Naive thymus-derived CD8-positive, alpha-beta T cell (primary cell): Measurements from ENCODE around the gene PRPS1. TPM values are rescaled to one million over a fixed set of nuclear protein-coding genes. Genes with fewer than 3 reads are reported as not detected.

ENCODE experiments used
- ATAC-seq, 2 donors: fragments of 150-1000 bp; cut with Tn5 transposase in 1 of 2; sonication (Bioruptor Pico), chemical (Tn5 transposase) in 1 of 2; 1 replicate in 1 of 2; 2 replicates in 1 of 2; pipeline ENCODE4 v1.10.0; 2021; ENCODE audit warnings: mild to moderate bottlenecking in 2 of 2, moderate library complexity in 2 of 2
- POLR2A ChIA-PET: fragments of 350-600 bp; sonication (Branson Sonifier 250); formaldehyde crosslinking; loops from one replicate; lab custom pipeline; 2021; ENCODE audit warnings: antibody characterized with exemption; lab: Charles Lee
- DNase-seq, 10 donors: peaks; one replicate each; pipeline versions ENCODE4 v3.0.0 to v3.0.0-alpha.2; 2020 to 2022
- H3K27ac Mint-ChIP-seq, 10 donors: one replicate each; pipeline ENCODE4 v1.8.0; 2020 to 2022; ENCODE audit warnings: mild to moderate bottlenecking in 10 of 10, mixed read lengths in 10 of 10, moderate library complexity in 4 of 10, inconsistent platforms in 1 of 10
- H3K27me3 Mint-ChIP-seq, 5 donors: one replicate each; pipeline ENCODE4 v1.8.0; 2021 to 2022; ENCODE audit warnings: mixed read lengths in 5 of 5
- H3K36me3 Mint-ChIP-seq, 3 donors: one replicate each; pipeline ENCODE4 v1.8.0; 2020 to 2022; ENCODE audit warnings: mixed read lengths in 3 of 3, mild to moderate bottlenecking in 2 of 3, inconsistent platforms in 1 of 3
- H3K4me1 Mint-ChIP-seq, 4 donors: one replicate each; pipeline ENCODE4 v1.8.0; 2021 to 2022; ENCODE audit warnings: mixed read lengths in 4 of 4
- H3K4me3 Mint-ChIP-seq, 10 donors: one replicate each; pipeline ENCODE4 v1.8.0; 2020 to 2022; ENCODE audit warnings: mild to moderate bottlenecking in 10 of 10, mixed read lengths in 10 of 10, moderate library complexity in 6 of 10, inconsistent platforms in 1 of 10
- H3K9me3 Mint-ChIP-seq, 9 donors: one replicate each; pipeline ENCODE4 v1.8.0; 2020 to 2022; ENCODE audit warnings: mixed read lengths in 9 of 9, mild to moderate bottlenecking in 3 of 9, inconsistent platforms in 1 of 9, moderate library complexity in 1 of 9
- polyA plus RNA-seq, 3 donors: library from polyadenylated mRNA; unstranded; fragments of 300-500 nt; fragmentation: Illumina TruSeq; gene quantifications; one replicate each; pipeline ENCODE4 v1.2.3, GENCODE V29; 2021
- total RNA-seq, 8 experiments: library from RNA in 2 of 8; stranded (reverse) in 2 of 8; gene quantifications; one replicate each; pipeline ENCODE4 v1.2.3 and lab custom pipeline; 2021 to 2026

PRPS1 gene
- total and polyA plus RNA-seq, 5 experiments from 2014 or later, result 53.8 to 66.3 (median 61.6) TPM

DNA sequence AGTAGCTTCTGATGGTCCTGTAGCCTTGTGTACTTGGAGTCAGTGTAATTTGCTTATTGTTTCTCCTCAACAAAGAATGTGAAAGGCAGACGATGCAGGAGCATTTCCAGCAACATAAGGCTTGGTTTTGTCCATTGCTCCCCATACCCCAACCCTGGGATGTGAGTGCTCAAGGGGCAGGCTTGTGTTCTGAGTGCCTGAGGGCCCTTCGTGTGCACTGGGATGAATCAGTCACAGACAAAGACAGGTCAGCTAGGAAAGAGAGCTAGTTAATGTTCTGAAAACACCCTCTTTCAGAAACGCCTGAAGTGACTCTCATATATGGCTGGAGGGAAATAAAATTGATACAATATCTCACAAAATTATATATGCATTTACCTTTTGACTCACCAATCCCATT is 59.1 kb downstream of the PRPS1 start:
- H3K36me3 Mint-ChIP-seq, result no peaks in the 10 kb centered on the region
- DNase-seq (no peak), ATAC-seq (no peak)
- H3K4me3 Mint-ChIP-seq, result no peak overlapping the region
- POLR2A ChIA-PET, result interaction anchor here (1.6 to 18.2 kb wide), 3 partner anchors 10 to 27 kb away, joined by 7 to 851 read pairs (median 9); no protein-coding TSS in a partner anchor
- H3K4me1 Mint-ChIP-seq, result peaks cover 17 to 47% (median 40%) of the 10 kb centered on the region in 4 donors
- H3K9me3 Mint-ChIP-seq, result no peaks in the 10 kb centered on the region
- no peaks in the 10 kb centered on the region for H3K27me3 Mint-ChIP-seq
- no peak overlapping the region for H3K27ac Mint-ChIP-seq

GRCh38 chrX:107691024-107691448 is 62.7 kb downstream of the PRPS1 start:
- POLR2A ChIA-PET, result no interaction called here
- Mint-ChIP-seq H3K4me1 (peaks cover 9 to 23% (median 20%) of the 10 kb centered on the region in 4 donors), H3K27me3 (no peaks in the 10 kb centered on the region), H3K9me3 (no peaks in the 10 kb centered on the region), H3K36me3 (no peaks in the 10 kb centered on the region), H3K27ac (no peak overlapping the region), H3K4me3 (no peak overlapping the region)
- ATAC-seq (no peak), DNase-seq (no peak)

DNA sequence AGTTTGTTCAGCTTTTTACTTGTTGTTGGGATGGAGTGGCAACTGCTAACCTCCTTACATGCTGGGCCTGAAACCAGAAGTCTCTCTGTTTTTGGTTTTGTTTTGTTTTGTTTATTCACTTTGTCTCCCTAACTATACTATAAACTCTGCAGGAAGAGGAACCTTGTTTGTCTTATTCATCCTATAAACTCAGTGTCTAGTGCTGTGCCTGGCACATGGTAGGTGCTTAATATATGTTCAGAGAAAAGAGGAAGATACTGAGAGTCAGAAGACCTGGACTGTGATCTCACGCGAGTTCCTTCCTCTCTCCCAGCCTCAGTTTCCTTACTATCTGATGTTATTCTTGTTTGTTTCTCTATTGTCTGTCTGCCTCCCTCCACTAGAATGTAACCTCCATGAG is 71.3 kb downstream of the PRPS1 start:
- DNase-seq (no peak), ATAC-seq (no peak)
- Mint-ChIP-seq H3K4me3 (no peak overlapping the region), H3K4me1 (peaks cover 13 to 29% (median 21%) of the 10 kb centered on the region in 4 donors), H3K27ac (peak overlapping the region in 3 of 10 donors; percentile 35 to 42 (median 37)), H3K9me3 (peaks cover 0 to 3% (median 0%) of the 10 kb centered on the region in 9 donors), H3K27me3 (no peaks in the 10 kb centered on the region), H3K36me3 (no peaks in the 10 kb centered on the region)
- POLR2A ChIA-PET, result interaction anchor here (1.8 kb wide), 1 partner anchor 24 kb away, joined by 5 read pairs; no protein-coding TSS in a partner anchor

GRCh38 chrX:107700317-107700774 is 72.0 kb downstream of the PRPS1 start:
- Mint-ChIP-seq H3K27ac (peak overlapping the region in 2 of 10 donors; percentile 7 to 39), H3K4me1 (peaks cover 13 to 29% (median 21%) of the 10 kb centered on the region in 4 donors), H3K4me3 (no peak overlapping the region), H3K36me3 (no peaks in the 10 kb centered on the region), H3K9me3 (peaks cover 0 to 3% (median 0%) of the 10 kb centered on the region in 9 donors), H3K27me3 (no peaks in the 10 kb centered on the region)
- POLR2A ChIA-PET, result interaction anchor here (1.4 to 2.2 kb wide), 2 partner anchors 17 to 23 kb away, joined by 4 to 6 read pairs; no protein-coding TSS in a partner anchor
- ATAC-seq (no peak), DNase-seq (no peak)

Other genes with a start within 250 kb of the PRPS1 start
- gene FRMPD3, start 178.9 kb upstream of the PRPS1 start, total RNA-seq, result under 1 TPM; 0.11 to 0.13 TPM
- gene FRMPD3, start 178.9 kb upstream of the PRPS1 start, polyA plus RNA-seq, result under 1 TPM in 1 of 3 donors, not detected in 2; 0.10 TPM
- gene TSC22D3, start 147.3 kb downstream of the PRPS1 start, total RNA-seq, result 100 to 1,000 TPM; 196 to 214 TPM
- gene TSC22D3, start 147.3 kb downstream of the PRPS1 start, polyA plus RNA-seq, result 100 to 1,000 TPM; 437 to 997 (median 737) TPM
- gene NCBP2L, start 149.2 kb downstream of the PRPS1 start, total RNA-seq, result not detected
- gene NCBP2L, start 149.2 kb downstream of the PRPS1 start, polyA plus RNA-seq, result under 1 TPM in 2 of 3 donors, not detected in 1; 0.17 to 0.21 TPM
- 10 to 100 TPM; 19.3 to 20.5 TPM for gene MID2, start 197.4 kb downstream of the PRPS1 start, total RNA-seq
- gene MID2, start 197.4 kb downstream of the PRPS1 start, polyA plus RNA-seq, result 10 to 100 TPM in 1 of 3 donors, 1 to 10 TPM in 2; 5.8 to 12.3 (median 7.1) TPM